SK-N-MC (cell line): ENCODE measurements around the gene VPS52.

Source experiments
- DNase-seq: peaks from one replicate; pipeline ENCODE4 v3.0.0-alpha.2; 2011; ENCODE audit warnings: low read depth, low spot score
- H3K27ac ChIP-seq: fragments of 200-600 bp; sonication (generic); 2 replicates; pipeline ENCODE4 v1.5.1; 2016; ENCODE audit warnings: mixed run types
- H3K36me3 ChIP-seq: fragments of 200-600 bp; sonication (generic); 2 replicates; pipeline ENCODE4 v1.6.1; 2017; ENCODE audit warnings: antibody characterized with exemption, low read length, mixed read lengths; ENCODE audit not compliant: insufficient read depth
- H3K4me3 ChIP-seq: fragments of 200-600 bp; sonication (generic); 2 replicates; pipeline ENCODE4 v1.5.1; 2016
- H3K9ac ChIP-seq: fragments of 200-600 bp; sonication (generic); 2 replicates; pipeline ENCODE4 v1.8.0; 2017; ENCODE audit warnings: mixed run types, mixed read lengths; ENCODE audit not compliant: insufficient read length
- H3K9me3 ChIP-seq: fragments of 200-600 bp; sonication (generic); 2 replicates; pipeline ENCODE4 v1.6.1; 2017; ENCODE audit warnings: low read depth, mild to moderate bottlenecking, antibody characterized with exemption, low read length, moderate library complexity, mixed read lengths
- EZH2 ChIP-seq: fragments of 200-600 bp; sonication (generic); IDR thresholded peaks from one replicate; pipeline ENCODE4 v1.6.1; 2017; ENCODE audit warnings: antibody characterized with exemption
- FOXP2 ChIP-seq: optimal IDR thresholded peaks from 2 replicates; pipeline ENCODE3; 2011; ENCODE audit warnings: mild to moderate bottlenecking, moderate library complexity; ENCODE audit not compliant: insufficient read depth; ENCODE audit errors: extremely low read length, control extremely low read depth
- POLR2AphosphoS5 ChIP-seq: IDR thresholded peaks from 2 replicates; pipeline ENCODE4 v1.6.1; 2012; ENCODE audit warnings: mild to moderate bottlenecking, low read depth, low read length, borderline replicate concordance

VPS52 gene

GRCh38 chr6:33312361-33313104, 40.9 kb upstream of the VPS52 start:
- no peaks in the 10 kb centered on the region for H3K9me3 ChIP-seq
- peak overlapping the region; percentile 96 for H3K4me3 ChIP-seq
- peak overlapping the region; percentile 85 for H3K9ac ChIP-seq
- no peaks in the 10 kb centered on the region for H3K36me3 ChIP-seq
- DNase-seq = no peak
- peak overlapping the region; percentile 74 for H3K27ac ChIP-seq
- TF ChIP-seq POLR2AphosphoS5 = no peak
- no peak for TF ChIP-seq FOXP2
- TF ChIP-seq EZH2 = no peak

DNA sequence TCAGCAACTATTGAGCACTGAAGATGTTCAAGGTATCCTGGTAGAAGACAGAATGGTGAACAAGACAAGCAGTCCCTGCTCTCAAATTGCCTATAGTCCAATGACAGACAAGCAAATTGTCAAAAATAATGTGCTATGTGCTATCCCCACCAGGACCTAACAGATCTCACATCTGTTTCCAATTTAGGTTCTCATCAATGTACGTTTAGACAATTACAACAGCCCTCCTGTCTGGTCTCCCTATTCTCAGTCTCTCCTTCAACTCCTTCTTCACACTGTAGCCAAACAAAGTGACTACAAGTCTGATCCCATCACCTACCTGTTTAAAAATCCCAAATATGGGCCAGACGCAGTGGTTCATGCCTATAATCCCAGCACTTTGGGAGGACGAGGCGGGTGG, 34.7 kb upstream of the VPS52 start:
- Histone ChIP-seq H3K27ac (no peak overlapping the region), H3K9me3 (no peaks in the 10 kb centered on the region), H3K36me3 (no peaks in the 10 kb centered on the region), H3K9ac (no peak overlapping the region), H3K4me3 (no peak overlapping the region)
- DNase-seq = no peak
- no peak for TF ChIP-seq FOXP2
- no peak for TF ChIP-seq POLR2AphosphoS5
- no peak for TF ChIP-seq EZH2

GRCh38 chr6:33305052-33305451, 33.4 kb upstream of the VPS52 start:
- Histone ChIP-seq H3K4me3 (no peak overlapping the region), H3K9me3 (no peaks in the 10 kb centered on the region), H3K27ac (no peak overlapping the region), H3K36me3 (no peaks in the 10 kb centered on the region), H3K9ac (no peak overlapping the region)
- no peak for DNase-seq
- TF ChIP-seq EZH2 (no peak), POLR2AphosphoS5 (no peak), FOXP2 (no peak)

- no peak for TF ChIP-seq FOXP2
- TF ChIP-seq POLR2AphosphoS5 = no peak
- TF ChIP-seq EZH2 = no peak
- DNase-seq = no peak
- H3K9ac ChIP-seq = no peak overlapping the region
- no peak overlapping the region for H3K27ac ChIP-seq
- no peaks in the 10 kb centered on the region for H3K9me3 ChIP-seq
- H3K36me3 ChIP-seq = no peaks in the 10 kb centered on the region
- no peak overlapping the region for H3K4me3 ChIP-seq
These were observed 32.5 kb upstream of the VPS52 start for GRCh38 chr6:33304216-33304615.

GRCh38 chr6:33301877-33302276, 30.2 kb upstream of the VPS52 start:
- H3K9ac ChIP-seq = no peak overlapping the region
- no peak overlapping the region for H3K27ac ChIP-seq
- no peaks in the 10 kb centered on the region for H3K36me3 ChIP-seq
- no peak for TF ChIP-seq POLR2AphosphoS5
- TF ChIP-seq FOXP2 = no peak
- no peak for TF ChIP-seq EZH2
- no peak for DNase-seq
- H3K4me3 ChIP-seq = no peak overlapping the region
- H3K9me3 ChIP-seq = no peaks in the 10 kb centered on the region

GRCh38 chr6:33299237-33299944, 27.7 kb upstream of the VPS52 start:
- DNase-seq = no peak
- TF ChIP-seq POLR2AphosphoS5 (peak; percentile 98), FOXP2 (no peak), EZH2 (no peak)
- Histone ChIP-seq H3K9me3 (no peaks in the 10 kb centered on the region), H3K27ac (peak overlapping the region; percentile 85), H3K36me3 (no peaks in the 10 kb centered on the region), H3K4me3 (peak overlapping the region; percentile 99), H3K9ac (peak overlapping the region; percentile 79)

- H3K4me3 ChIP-seq = peak within 1 kb of the TSS; percentile 99
- DNase-seq = no peak
- peak within 1 kb of the TSS; percentile 79 for H3K9ac ChIP-seq
- no peak for TF ChIP-seq POLR2AphosphoS5
- TF ChIP-seq FOXP2 = no peak
- no peak for TF ChIP-seq EZH2
- H3K27ac ChIP-seq = peak within 1 kb of the TSS; percentile 85
- H3K36me3 ChIP-seq = no peaks in the 10 kb centered on the region
- H3K9me3 ChIP-seq = no peaks in the 10 kb centered on the region
These were observed 27.1 kb upstream of the VPS52 start, which contains the start of gene RGL2 for GRCh38 chr6:33298773-33299236. TSS of gene RGL2 (minus strand) at chr6:33298942. CDS start at chr6:33298610, 332 bp downstream.

- H3K9me3 ChIP-seq = no peaks in the 10 kb centered on the region
- H3K36me3 ChIP-seq = no peaks in the 10 kb centered on the region
- H3K27ac ChIP-seq = no peak overlapping the region
- DNase-seq = no peak
- peak overlapping the region; percentile 99 for H3K4me3 ChIP-seq
- H3K9ac ChIP-seq = peak overlapping the region; percentile 79
- no peak for TF ChIP-seq EZH2
- TF ChIP-seq FOXP2 = no peak
- TF ChIP-seq POLR2AphosphoS5 = no peak; the same call in 1 of the 2 replicates
These were observed 26.5 kb upstream of the VPS52 start for GRCh38 chr6:33297956-33298772.
